HEK293 (cell line): ENCODE results near the gene SLC38A8.

Experiments
- KLF16 ChIP-seq: fragments of 450-650 bp; formaldehyde crosslinking; IDR thresholded peaks from 2 replicates; pipeline ENCODE4 v1.5.1; 2017; ENCODE audit warnings: missing biosample characterization, missing genetic modification characterization
- OSR2 ChIP-seq: fragments of 450-650 bp; formaldehyde crosslinking; IDR thresholded peaks from 2 replicates; pipeline ENCODE4 v1.5.1; 2016; ENCODE audit warnings: missing biosample characterization, missing genetic modification characterization
- REPIN1 ChIP-seq: fragments of 450-650 bp; formaldehyde crosslinking; IDR thresholded peaks from 2 replicates; pipeline ENCODE4 v1.5.1; 2017; ENCODE audit warnings: missing biosample characterization, missing genetic modification characterization, low read depth
- SALL2 ChIP-seq: fragments of 450-650 bp; formaldehyde crosslinking; IDR thresholded peaks from 2 replicates; pipeline ENCODE4 v1.5.0; 2017; ENCODE audit warnings: missing biosample characterization, mild to moderate bottlenecking, missing genetic modification characterization, borderline replicate concordance
- ZBTB17 ChIP-seq: fragments of 450-650 bp; formaldehyde crosslinking; IDR thresholded peaks from 2 replicates; pipeline ENCODE4 v1.5.1; 2016; ENCODE audit warnings: missing biosample characterization, missing genetic modification characterization
- ZBTB7A ChIP-seq: fragments of 450-650 bp; formaldehyde crosslinking; IDR thresholded peaks from 2 replicates; pipeline ENCODE4 v1.5.1; 2016; ENCODE audit warnings: low read depth, missing biosample characterization, missing genetic modification characterization
- ZBTB8A ChIP-seq: fragments of 450-650 bp; formaldehyde crosslinking; IDR thresholded peaks from 2 replicates; pipeline ENCODE4 v1.5.1; 2016; ENCODE audit warnings: missing biosample characterization, missing genetic modification characterization
- ZEB2 ChIP-seq: fragments of 450-650 bp; formaldehyde crosslinking; IDR thresholded peaks from 2 replicates; pipeline ENCODE4 v1.5.1; 2016; ENCODE audit warnings: missing biosample characterization, missing genetic modification characterization
- ZFHX2 ChIP-seq: fragments of 450-650 bp; formaldehyde crosslinking; conservative IDR thresholded peaks from 2 replicates; pipeline ENCODE4 v1.5.1; 2016; ENCODE audit warnings: missing biosample characterization, missing genetic modification characterization
- ZNF157 ChIP-seq: fragments of 450-650 bp; formaldehyde crosslinking; IDR thresholded peaks from 2 replicates; pipeline ENCODE4 v1.5.1; 2016; ENCODE audit warnings: missing biosample characterization, missing genetic modification characterization
- ZNF169 ChIP-seq: fragments of 450-650 bp; formaldehyde crosslinking; IDR thresholded peaks from 2 replicates; pipeline ENCODE4 v1.5.1; 2016; ENCODE audit warnings: missing biosample characterization, missing genetic modification characterization
- ZNF175 ChIP-seq: fragments of 450-650 bp; formaldehyde crosslinking; IDR thresholded peaks from 2 replicates; pipeline ENCODE4 v1.5.1; 2016; ENCODE audit warnings: missing biosample characterization, missing genetic modification characterization
- ZNF223 ChIP-seq: fragments of 450-650 bp; formaldehyde crosslinking; IDR thresholded peaks from 2 replicates; pipeline ENCODE4 v1.5.1; 2016; ENCODE audit warnings: missing biosample characterization, missing genetic modification characterization
- ZNF311 ChIP-seq: fragments of 450-650 bp; formaldehyde crosslinking; IDR thresholded peaks from 2 replicates; pipeline ENCODE4 v1.5.1; 2017; ENCODE audit warnings: missing biosample characterization, missing genetic modification characterization, borderline replicate concordance
- ZNF335 ChIP-seq: fragments of 450-650 bp; formaldehyde crosslinking; conservative IDR thresholded peaks from 2 replicates; pipeline ENCODE4 v1.5.1; 2016; ENCODE audit warnings: missing biosample characterization, missing genetic modification characterization
- ZNF37A ChIP-seq: fragments of 450-650 bp; IDR thresholded peaks from 2 replicates; pipeline ENCODE4 v1.5.1; 2018; ENCODE audit warnings: missing biosample characterization, missing genetic modification characterization
- ZNF561 ChIP-seq: fragments of 450-650 bp; IDR thresholded peaks from 2 replicates; pipeline ENCODE4 v1.5.1; 2018; ENCODE audit warnings: missing biosample characterization, missing genetic modification characterization, borderline replicate concordance
- ZNF707 ChIP-seq: fragments of 450-650 bp; formaldehyde crosslinking; IDR thresholded peaks from 2 replicates; pipeline ENCODE4 v1.5.1; 2016; ENCODE audit warnings: missing biosample characterization, missing genetic modification characterization
- ZNF785 ChIP-seq: fragments of 450-650 bp; formaldehyde crosslinking; IDR thresholded peaks from 2 replicates; pipeline ENCODE4 v1.5.1; 2016; ENCODE audit warnings: missing biosample characterization, missing genetic modification characterization
- ZSCAN16 ChIP-seq: fragments of 450-650 bp; formaldehyde crosslinking; IDR thresholded peaks from 2 replicates; pipeline ENCODE4 v1.5.1; 2016; ENCODE audit warnings: missing biosample characterization, missing genetic modification characterization
- TF ChIP-seq, protein P1 (sequence below): fragments of 450-650 bp; formaldehyde crosslinking; IDR thresholded peaks from 2 replicates; pipeline ENCODE4 v1.5.1; 2017; ENCODE audit warnings: missing biosample characterization, missing genetic modification characterization
- TF ChIP-seq, protein P2 (sequence below): fragments of 450-650 bp; formaldehyde crosslinking; optimal IDR thresholded peaks from 2 replicates; pipeline ENCODE3; 2016; ENCODE audit warnings: missing biosample characterization, mild to moderate bottlenecking, missing genetic modification characterization
- TF ChIP-seq, protein P3 (sequence below): fragments of 450-650 bp; formaldehyde crosslinking; IDR thresholded peaks from 2 replicates; pipeline ENCODE4 v1.5.1; 2016; ENCODE audit warnings: missing biosample characterization, missing genetic modification characterization, borderline replicate concordance
- TF ChIP-seq, protein P4 (sequence below): fragments of 450-650 bp; formaldehyde crosslinking; IDR thresholded peaks from 2 replicates; pipeline ENCODE4 v1.5.1; 2016; ENCODE audit warnings: missing biosample characterization, missing genetic modification characterization
- TF ChIP-seq, protein P5 (sequence below): fragments of 450-650 bp; formaldehyde crosslinking; IDR thresholded peaks from 2 replicates; pipeline ENCODE4 v1.5.1; 2016; ENCODE audit warnings: missing biosample characterization, missing genetic modification characterization

The SLC38A8 gene

DNA sequence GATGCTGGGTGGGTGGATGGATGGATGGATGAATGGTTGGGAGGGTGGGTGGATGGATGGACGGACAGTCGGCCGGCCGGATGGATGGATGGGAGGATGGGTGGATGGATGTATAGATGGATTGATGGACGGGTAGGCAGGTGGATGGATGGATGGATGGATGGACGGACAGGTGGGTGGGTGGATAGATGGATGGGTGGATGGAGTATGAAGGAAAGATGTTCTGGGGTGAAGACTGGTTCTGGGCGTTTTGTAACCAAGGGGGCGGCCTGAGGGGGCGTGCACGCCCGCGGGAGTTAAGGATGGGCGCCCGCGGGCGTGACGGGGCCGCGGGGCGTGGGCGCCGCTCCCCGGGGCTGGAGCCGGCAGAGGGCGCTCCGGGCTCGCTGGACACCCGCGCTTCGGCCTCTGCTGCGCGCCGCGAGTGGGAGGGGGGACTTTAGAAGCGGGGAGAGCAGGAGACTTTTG, 74.7 kb downstream of the SLC38A8 start, which contains the start of gene NECAB2 (continued):
- TF ChIP-seq, protein P1, sequence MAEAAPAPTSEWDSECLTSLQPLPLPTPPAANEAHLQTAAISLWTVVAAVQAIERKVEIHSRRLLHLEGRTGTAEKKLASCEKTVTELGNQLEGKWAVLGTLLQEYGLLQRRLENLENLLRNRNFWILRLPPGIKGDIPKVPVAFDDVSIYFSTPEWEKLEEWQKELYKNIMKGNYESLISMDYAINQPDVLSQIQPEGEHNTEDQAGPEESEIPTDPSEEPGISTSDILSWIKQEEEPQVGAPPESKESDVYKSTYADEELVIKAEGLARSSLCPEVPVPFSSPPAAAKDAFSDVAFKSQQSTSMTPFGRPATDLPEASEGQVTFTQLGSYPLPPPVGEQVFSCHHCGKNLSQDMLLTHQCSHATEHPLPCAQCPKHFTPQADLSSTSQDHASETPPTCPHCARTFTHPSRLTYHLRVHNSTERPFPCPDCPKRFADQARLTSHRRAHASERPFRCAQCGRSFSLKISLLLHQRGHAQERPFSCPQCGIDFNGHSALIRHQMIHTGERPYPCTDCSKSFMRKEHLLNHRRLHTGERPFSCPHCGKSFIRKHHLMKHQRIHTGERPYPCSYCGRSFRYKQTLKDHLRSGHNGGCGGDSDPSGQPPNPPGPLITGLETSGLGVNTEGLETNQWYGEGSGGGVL (tag by site-specific recombination): peak; percentile 28; the same call in 1 of the 2 replicates
- TF ChIP-seq ZNF561 (tag by site-specific recombination): peak; percentile 25; the same call in 1 of the 2 replicates
- TF ChIP-seq, protein P2, sequence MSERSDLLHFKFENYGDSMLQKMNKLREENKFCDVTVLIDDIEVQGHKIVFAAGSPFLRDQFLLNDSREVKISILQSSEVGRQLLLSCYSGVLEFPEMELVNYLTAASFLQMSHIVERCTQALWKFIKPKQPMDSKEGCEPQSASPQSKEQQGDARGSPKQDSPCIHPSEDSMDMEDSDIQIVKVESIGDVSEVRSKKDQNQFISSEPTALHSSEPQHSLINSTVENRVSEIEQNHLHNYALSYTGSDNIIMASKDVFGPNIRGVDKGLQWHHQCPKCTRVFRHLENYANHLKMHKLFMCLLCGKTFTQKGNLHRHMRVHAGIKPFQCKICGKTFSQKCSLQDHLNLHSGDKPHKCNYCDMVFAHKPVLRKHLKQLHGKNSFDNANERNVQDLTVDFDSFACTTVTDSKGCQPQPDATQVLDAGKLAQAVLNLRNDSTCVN (tag by site-specific recombination): peak; percentile 63
- TF ChIP-seq, protein P3, sequence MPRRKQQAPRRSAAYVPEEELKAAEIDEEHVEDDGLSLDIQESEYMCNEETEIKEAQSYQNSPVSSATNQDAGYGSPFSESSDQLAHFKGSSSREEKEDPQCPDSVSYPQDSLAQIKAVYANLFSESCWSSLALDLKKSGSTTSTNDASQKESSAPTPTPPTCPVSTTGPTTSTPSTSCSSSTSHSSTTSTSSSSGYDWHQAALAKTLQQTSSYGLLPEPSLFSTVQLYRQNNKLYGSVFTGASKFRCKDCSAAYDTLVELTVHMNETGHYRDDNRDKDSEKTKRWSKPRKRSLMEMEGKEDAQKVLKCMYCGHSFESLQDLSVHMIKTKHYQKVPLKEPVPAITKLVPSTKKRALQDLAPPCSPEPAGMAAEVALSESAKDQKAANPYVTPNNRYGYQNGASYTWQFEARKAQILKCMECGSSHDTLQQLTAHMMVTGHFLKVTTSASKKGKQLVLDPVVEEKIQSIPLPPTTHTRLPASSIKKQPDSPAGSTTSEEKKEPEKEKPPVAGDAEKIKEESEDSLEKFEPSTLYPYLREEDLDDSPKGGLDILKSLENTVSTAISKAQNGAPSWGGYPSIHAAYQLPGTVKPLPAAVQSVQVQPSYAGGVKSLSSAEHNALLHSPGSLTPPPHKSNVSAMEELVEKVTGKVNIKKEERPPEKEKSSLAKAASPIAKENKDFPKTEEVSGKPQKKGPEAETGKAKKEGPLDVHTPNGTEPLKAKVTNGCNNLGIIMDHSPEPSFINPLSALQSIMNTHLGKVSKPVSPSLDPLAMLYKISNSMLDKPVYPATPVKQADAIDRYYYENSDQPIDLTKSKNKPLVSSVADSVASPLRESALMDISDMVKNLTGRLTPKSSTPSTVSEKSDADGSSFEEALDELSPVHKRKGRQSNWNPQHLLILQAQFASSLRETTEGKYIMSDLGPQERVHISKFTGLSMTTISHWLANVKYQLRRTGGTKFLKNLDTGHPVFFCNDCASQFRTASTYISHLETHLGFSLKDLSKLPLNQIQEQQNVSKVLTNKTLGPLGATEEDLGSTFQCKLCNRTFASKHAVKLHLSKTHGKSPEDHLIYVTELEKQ (tag by site-specific recombination): peak; percentile 46; the same call in 1 of the 2 replicates
- peak; percentile 71; the same call in 1 of the 2 replicates for TF ChIP-seq KLF16 (tag by site-specific recombination)
- TF ChIP-seq ZFHX2 (tag by site-specific recombination): peak; percentile 97
- TF ChIP-seq SALL2: 0 out of 2 replicates have a peak, but pooled peaks have one; percentile 39
- 0 out of 2 replicates have a peak, but pooled peaks have one; percentile 42 for TF ChIP-seq ZNF157
- 0 out of 2 replicates have a peak, but pooled peaks have one; percentile 47 for TF ChIP-seq ZSCAN16 (tag by site-specific recombination)
- TF ChIP-seq ZEB2 (tag by site-specific recombination): peak; percentile 50; the same call in 1 of the 2 replicates
- no peak; the same call in 1 of the 2 replicates for TF ChIP-seq REPIN1 (tag by site-specific recombination)
- TF ChIP-seq ZNF37A (tag by site-specific recombination): no peak
- 0 out of 2 replicates have a peak, but pooled peaks have one; percentile 17 for TF ChIP-seq ZNF335 (tag by site-specific recombination)
- TF ChIP-seq ZNF175 (tag by site-specific recombination): no peak
- TF ChIP-seq, protein P4, sequence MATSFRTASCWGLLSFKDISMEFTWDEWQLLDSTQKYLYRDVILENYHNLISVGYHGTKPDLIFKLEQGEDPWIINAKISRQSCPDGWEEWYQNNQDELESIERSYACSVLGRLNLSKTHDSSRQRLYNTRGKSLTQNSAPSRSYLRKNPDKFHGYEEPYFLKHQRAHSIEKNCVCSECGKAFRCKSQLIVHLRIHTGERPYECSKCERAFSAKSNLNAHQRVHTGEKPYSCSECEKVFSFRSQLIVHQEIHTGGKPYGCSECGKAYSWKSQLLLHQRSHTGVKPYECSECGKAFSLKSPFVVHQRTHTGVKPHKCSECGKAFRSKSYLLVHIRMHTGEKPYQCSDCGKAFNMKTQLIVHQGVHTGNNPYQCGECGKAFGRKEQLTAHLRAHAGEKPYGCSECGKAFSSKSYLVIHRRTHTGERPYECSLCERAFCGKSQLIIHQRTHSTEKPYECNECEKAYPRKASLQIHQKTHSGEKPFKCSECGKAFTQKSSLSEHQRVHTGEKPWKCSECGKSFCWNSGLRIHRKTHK (tag by site-specific recombination): no peak
- TF ChIP-seq OSR2 (tag by site-specific recombination): no peak
- peak; percentile 85; the same call in 1 of the 2 replicates for TF ChIP-seq ZNF785 (tag by site-specific recombination)
- TF ChIP-seq ZNF707 (tag by site-specific recombination): no peak
- TF ChIP-seq ZNF169 (tag by site-specific recombination): peak; percentile 21; the same call in 1 of the 2 replicates
- peak; percentile 95 for TF ChIP-seq ZBTB8A (tag by site-specific recombination)
- 0 out of 2 replicates have a peak, but pooled peaks have one; percentile 32 for TF ChIP-seq ZNF311
- peak; percentile 92 for TF ChIP-seq ZBTB17 (tag by site-specific recombination)
- peak; percentile 59; the same call in 1 of the 2 replicates for TF ChIP-seq ZBTB7A (tag by site-specific recombination)
- TF ChIP-seq ZNF223 (tag by site-specific recombination): peak; percentile 31; the same call in 1 of the 2 replicates
- TF ChIP-seq, protein P5, sequence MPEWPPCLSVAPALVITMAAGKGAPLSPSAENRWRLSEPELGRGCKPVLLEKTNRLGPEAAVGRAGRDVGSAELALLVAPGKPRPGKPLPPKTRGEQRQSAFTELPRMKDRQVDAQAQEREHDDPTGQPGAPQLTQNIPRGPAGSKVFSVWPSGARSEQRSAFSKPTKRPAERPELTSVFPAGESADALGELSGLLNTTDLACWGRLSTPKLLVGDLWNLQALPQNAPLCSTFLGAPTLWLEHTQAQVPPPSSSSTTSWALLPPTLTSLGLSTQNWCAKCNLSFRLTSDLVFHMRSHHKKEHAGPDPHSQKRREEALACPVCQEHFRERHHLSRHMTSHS: 0 out of 2 replicates have a peak, but pooled peaks have one; percentile 47
